NCI-H1048 (cell line): ENCODE measurements around the gene KLHL21.
A peak's percentile ranks its signal among the peaks of the same experiment; 100 is the strongest.
"Not testable (repeated sequence)": the region's sequence is repeated elsewhere in the genome, so short reads cannot be mapped to it uniquely, and the experiment has no call there.

Experiments
- DNase-seq: peaks from one replicate; lab custom pipeline; 2025; lab: John Stamatoyannopoulos, UW

The KLHL21 gene

DNA sequence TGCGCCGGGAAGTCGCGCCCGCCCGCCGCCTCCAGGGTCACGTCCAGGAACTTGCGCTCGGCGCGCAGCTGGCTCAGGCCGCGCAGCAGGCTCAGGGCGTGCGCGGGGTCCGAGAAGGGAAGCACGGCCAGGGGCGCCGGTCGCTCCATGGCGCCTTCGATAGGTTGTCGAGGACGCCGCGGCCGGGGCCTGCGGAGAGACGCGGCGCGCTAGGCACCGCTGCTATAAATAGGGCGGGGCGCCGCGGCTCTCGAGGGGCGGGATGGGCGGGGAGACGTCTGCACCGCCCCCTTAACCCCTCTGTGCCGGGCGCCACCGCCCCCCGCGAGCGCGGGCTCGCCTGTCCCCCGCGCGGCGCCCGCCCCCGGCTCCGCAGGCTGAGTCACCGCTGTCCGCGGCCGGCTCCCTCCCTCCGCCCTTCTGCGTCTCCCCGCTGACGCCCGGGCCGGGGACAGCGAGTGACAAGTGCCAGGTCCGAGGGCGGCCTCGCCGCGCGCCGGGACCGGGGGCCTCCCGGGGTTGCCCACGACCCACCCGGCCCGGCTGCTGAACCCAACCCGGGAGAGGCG is at the start of gene KLHL21:
Gene KLHL21, minus strand, starts transcription at position 201 of the 569 bp plus-strand sequence. Its CDS starts 52 bp downstream, at position 149.
- peak; percentile 76 for DNase-seq

- no peak for DNase-seq
Measured at GRCh38 chr1:6651909-6652308, 49.2 kb upstream of the KLHL21 start.

DNA sequence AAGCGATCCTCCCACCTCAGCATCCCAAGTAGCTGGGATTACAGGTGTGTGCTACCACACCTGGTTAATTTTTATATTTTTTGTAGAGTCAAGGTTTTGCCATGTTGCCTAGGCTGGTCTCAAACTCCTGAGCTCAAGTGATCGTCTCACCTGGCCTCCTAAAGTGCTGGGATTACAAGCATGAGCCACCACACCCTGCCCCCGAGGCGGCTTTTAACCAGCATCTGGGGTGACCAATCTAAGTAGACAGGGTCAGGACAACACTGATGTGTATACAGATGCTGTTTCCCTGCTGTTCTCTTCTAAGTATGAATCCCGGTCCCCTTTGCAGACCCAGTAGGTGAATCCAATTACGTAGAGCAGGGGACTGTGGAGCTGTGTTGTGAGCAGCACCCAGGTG is 45.9 kb upstream of the KLHL21 start:
- DNase-seq = no peak

- DNase-seq = no peak
Measured at GRCh38 chr1:6646499-6647148, 44.0 kb upstream of the KLHL21 start.

- no peak for DNase-seq
Measured at GRCh38 chr1:6645018-6645417, 42.3 kb upstream of the KLHL21 start.

DNA sequence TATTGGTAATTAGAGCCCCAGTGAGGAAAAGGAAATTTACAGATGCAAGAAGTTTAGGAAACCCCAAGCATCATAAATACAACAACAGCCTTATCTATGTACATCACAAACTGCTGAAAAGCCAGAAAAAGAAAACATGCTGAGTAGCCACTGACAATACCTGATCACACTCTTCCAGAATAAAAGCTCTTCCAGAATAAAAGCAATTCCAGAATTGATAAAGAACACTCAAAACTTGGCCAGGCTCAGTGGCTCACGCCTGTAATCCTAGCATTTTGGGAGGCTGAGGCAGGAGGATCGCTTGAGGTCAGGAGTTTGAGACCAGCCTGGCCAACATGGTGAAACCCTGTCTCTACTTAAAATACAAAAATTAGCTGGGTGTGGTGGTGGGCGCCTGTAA is 38.2 kb upstream of the KLHL21 start:
- not testable (repeated sequence) for DNase-seq

DNA sequence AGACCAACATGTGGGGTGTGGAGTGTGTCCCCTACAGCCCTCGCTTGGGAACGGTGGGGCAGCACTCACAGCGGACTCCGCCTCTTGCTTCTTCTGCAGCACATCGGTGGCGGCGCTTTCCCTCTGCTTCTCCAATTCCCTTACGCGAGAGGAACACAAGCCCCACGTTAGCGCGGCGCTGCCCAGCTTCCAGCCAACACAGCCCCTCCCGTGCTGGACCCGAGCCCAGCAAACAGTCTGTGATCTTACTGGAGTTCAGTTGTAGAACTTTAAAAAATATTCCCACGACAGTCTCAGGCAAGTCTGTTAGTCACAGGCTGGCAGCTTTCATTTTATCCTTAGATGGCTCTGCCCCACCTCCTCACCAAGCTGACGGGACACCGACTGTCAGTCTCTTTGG is 35.6 kb upstream of the KLHL21 start:
- no peak for DNase-seq

- DNase-seq = no peak
Measured at GRCh38 chr1:6637770-6638169, 35.1 kb upstream of the KLHL21 start.

DNA sequence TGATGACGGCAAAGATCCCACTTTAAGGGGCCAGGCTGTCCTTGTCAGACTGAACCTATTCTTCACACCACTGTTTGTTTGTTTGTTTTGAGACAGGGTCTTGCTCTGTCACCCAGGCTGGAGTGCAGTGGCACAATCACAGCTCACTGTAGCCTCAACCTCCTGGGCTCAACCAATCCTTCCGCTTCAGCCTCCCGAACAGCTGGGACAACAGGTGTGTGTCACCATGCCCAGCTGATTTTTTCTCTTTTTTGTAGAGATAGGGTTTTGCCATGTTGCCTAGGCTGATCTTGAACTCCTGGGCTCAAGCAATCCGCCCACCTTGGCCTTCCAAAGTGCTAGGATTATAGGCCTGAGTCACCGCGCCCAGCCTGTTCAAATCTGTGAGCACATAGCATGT is 34.1 kb upstream of the KLHL21 start:
- not testable (repeated sequence) for DNase-seq

GRCh38 chr1:6635910-6636760 is 33.5 kb upstream of the KLHL21 start:
- DNase-seq = no peak

GRCh38 chr1:6635161-6635909 is 32.7 kb upstream of the KLHL21 start:
- no peak for DNase-seq

- no peak for DNase-seq
Measured at GRCh38 chr1:6634371-6635052, 31.8 kb upstream of the KLHL21 start.

GRCh38 chr1:6632588-6633514 is 30.2 kb upstream of the KLHL21 start:
- DNase-seq = no peak

DNA sequence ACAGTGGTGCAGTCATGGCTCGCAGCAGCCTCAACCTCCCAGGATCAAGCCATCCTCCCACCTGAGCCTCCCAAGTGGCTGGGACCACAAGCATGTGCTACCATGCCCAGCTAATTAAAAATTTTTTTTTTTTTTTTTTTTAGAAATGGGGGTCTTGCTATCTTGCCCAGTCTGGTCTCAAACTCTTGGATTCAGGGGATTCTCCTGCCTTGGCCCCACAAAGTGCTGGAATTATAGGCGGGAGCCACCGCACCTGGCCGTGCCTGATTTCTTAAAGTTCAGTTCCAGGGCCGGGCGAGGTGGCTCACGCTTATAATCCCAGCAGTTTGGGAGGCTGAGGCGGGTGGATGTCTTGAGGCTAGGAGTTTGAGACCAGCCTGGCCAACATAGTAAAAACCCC is 28.4 kb upstream of the KLHL21 start:
- no peak for DNase-seq

GRCh38 chr1:6630027-6630426 is 27.4 kb upstream of the KLHL21 start:
- no peak for DNase-seq

DNA sequence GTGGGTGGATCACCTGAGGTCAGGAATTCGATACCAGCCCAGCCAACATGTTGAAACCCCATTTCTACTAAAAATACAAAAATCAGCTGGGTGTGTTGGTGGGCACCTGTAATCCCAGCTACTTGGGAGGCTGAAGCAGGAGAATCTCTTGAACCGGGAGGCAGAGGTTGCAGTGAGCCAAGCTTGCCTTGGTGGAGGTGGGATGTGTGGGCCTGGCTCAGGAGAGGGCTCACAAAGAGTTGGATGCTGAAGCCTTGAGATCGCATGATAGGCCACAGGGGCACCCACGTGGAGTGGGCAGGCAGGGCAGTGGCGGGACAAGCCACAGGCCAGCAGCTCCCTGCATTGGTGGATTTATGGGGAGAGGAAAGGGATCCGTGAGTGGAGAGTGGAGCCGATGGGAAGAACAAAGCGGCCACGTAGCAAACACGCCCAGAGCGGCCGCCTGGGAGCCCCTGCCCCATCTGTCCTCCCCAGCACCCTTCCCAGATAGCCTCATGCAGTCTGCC is 26.4 kb upstream of the KLHL21 start:
- DNase-seq = no peak

- DNase-seq = no peak
Measured at GRCh38 chr1:6627841-6628545, 25.3 kb upstream of the KLHL21 start.

DNA sequence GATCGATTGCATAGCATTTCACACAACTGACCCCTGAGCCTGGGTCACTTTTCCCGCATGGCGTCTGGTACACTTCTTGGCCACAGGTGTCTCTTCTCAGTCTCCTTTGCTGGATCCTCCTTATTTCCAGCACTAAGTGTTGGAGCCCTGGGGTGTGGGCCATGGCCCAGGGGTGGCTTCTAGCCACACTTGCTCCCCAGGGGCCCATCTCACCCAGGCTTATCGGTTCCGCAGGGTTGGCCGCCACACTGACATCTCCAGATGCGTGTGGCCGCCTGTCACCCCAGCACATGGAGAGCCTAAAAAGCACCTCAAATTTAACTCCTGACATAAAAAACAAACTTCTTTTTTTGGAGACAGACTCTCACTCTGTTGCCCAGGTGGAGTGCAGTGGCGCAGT is 24.4 kb upstream of the KLHL21 start:
- DNase-seq = no peak

DNA sequence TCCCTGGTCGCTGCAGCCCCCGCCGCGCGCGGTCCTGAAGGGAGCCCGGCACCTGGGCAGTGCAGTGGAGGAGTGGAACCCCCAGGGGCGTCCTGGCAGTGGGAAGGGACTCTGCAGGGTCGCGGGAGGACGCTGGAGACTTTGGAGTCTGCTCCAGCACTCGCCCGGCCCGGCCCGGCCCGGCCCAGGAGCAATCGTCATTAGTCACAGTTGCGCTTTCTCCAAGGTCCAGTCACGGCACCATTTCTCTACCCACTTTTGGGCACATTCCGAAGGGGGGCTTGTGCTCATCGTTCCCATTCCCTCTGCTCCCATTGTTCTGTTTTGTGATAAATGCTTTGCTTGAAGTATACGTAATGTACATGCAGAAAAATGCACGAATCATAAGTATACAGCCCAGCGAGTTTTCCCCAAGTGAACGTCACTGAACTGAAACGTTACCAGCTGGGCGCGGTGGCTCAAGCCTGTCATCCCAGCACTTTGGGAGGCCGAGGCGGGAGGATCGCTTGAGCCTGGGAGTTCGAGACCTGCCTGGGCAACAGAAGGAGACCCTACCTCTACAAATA is 23.0 kb upstream of the KLHL21 start:
- no peak for DNase-seq
